Parathyroid adenoma (tissue), 2 donors: ENCODE results near the gene TMTC3.
A peak's percentile ranks its signal among the peaks of the same experiment; 100 is the strongest.

Experiments
- H2AFZ ChIP-seq: fragments of 300-600 bp; sonication (generic); one replicate; pipeline ENCODE4 v1.7.0; 2017; ENCODE audit warnings: antibody characterized with exemption, mild to moderate bottlenecking
- H3K27ac ChIP-seq: fragments of 300-600 bp; sonication (generic); one replicate; pipeline ENCODE4 v1.7.0; 2017
- H3K27me3 ChIP-seq: fragments of 300-600 bp; sonication (generic); one replicate; pipeline ENCODE4 v1.7.0; 2017; ENCODE audit warnings: low read length; ENCODE audit not compliant: control insufficient read depth, insufficient read depth
- H3K36me3 ChIP-seq: fragments of 300-600 bp; sonication (generic); one replicate; pipeline ENCODE4 v1.7.0; 2017; ENCODE audit warnings: low read length; ENCODE audit not compliant: control insufficient read depth, insufficient read depth
- H3K4me1 ChIP-seq: fragments of 300-600 bp; sonication (generic); one replicate; pipeline ENCODE4 v1.7.0; 2017; ENCODE audit warnings: control low read depth
- H3K4me2 ChIP-seq: fragments of 300-600 bp; sonication (generic); one replicate; pipeline ENCODE4 v1.7.0; 2017; ENCODE audit warnings: low read length
- H3K4me3 ChIP-seq: fragments of 300-600 bp; sonication (generic); one replicate; pipeline ENCODE4 v1.7.0; 2017; ENCODE audit warnings: low read depth, low read length
- H3K79me2 ChIP-seq: fragments of 300-600 bp; sonication (generic); one replicate; pipeline ENCODE4 v1.7.0; 2017; ENCODE audit warnings: control low read depth
- H3K9ac ChIP-seq: fragments of 300-600 bp; sonication (generic); one replicate; pipeline ENCODE4 v1.7.0; 2017; ENCODE audit warnings: mild to moderate bottlenecking
- H3K9me3 ChIP-seq: fragments of 300-600 bp; sonication (generic); one replicate; pipeline ENCODE4 v1.7.0; 2017; ENCODE audit warnings: low read length; ENCODE audit not compliant: control insufficient read depth
- TF ChIP-seq, protein P1 (sequence below): fragments of 300-600 bp; sonication (generic); IDR thresholded peaks from one replicate; pipeline ENCODE4 v1.7.0; 2017; ENCODE audit warnings: antibody characterized with exemption, mild to moderate bottlenecking
- donor health status: primary hyperparathyroidism.

TMTC3 gene

DNA sequence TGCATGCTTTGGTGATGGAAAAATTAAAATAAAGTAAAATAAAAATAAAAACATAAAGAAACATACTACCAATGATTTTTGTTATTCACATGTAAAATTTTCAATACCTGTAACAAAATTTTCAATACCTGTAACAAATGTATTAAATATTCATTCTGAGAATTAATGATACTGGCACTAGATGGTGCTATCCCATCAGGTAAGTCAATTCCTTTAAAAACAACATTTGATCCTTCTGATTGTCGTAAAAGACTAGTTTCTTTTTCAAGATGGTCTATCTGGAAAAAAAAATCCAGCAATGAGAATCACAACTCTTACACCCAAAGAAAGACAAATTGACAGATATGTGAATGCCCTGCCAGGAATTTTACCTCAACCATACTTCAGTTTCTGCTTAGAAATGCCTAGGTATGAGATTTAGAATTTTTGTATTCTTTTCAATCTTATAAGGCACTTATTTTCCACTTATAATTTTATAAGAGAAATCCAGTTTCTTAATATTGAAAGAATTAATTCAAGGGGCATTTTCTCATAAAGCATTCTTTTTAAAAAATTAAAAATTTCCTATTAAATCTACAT, 30.9 kb upstream of the TMTC3 start:
- H3K4me2 ChIP-seq, result peak overlapping the region; percentile 33
- H3K27me3 ChIP-seq, result no peaks in the 10 kb centered on the region
- H3K9ac ChIP-seq, result no peak overlapping the region
- no peaks in the 10 kb centered on the region for H3K79me2 ChIP-seq
- H3K36me3 ChIP-seq, result no peaks in the 10 kb centered on the region
- H3K4me3 ChIP-seq, result no peak overlapping the region
- no peaks in the 10 kb centered on the region for H3K9me3 ChIP-seq
- H3K27ac ChIP-seq, result no peak overlapping the region
- no peaks in the 10 kb centered on the region for H3K4me1 ChIP-seq
- TF ChIP-seq, protein P1, sequence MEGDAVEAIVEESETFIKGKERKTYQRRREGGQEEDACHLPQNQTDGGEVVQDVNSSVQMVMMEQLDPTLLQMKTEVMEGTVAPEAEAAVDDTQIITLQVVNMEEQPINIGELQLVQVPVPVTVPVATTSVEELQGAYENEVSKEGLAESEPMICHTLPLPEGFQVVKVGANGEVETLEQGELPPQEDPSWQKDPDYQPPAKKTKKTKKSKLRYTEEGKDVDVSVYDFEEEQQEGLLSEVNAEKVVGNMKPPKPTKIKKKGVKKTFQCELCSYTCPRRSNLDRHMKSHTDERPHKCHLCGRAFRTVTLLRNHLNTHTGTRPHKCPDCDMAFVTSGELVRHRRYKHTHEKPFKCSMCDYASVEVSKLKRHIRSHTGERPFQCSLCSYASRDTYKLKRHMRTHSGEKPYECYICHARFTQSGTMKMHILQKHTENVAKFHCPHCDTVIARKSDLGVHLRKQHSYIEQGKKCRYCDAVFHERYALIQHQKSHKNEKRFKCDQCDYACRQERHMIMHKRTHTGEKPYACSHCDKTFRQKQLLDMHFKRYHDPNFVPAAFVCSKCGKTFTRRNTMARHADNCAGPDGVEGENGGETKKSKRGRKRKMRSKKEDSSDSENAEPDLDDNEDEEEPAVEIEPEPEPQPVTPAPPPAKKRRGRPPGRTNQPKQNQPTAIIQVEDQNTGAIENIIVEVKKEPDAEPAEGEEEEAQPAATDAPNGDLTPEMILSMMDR, result no peak
- H2AFZ ChIP-seq, result no peak overlapping the region

DNA sequence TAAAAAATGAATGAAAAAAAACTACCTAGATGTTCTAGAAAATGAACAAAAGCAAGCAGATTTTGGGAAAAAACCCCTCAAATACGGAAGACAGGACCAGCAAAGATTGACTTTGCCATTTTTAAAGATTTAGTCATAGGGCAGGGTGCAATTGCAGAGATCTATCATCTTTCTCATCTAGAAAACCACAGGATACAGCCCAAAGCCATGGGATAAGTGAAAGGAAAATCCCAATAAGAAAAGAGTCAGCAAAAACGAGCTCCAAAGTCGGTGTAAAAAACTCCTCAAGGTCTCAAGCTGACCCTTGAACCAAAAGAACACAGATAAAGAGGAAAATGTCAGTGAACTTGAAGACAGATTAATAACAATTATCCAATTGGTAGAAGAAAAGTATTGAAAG, 28.2 kb upstream of the TMTC3 start:
- Histone ChIP-seq H3K27ac (no peak overlapping the region), H3K36me3 (no peaks in the 10 kb centered on the region), H3K79me2 (no peaks in the 10 kb centered on the region), H3K9me3 (no peaks in the 10 kb centered on the region), H3K27me3 (no peaks in the 10 kb centered on the region), H3K9ac (no peak overlapping the region), H3K4me1 (no peaks in the 10 kb centered on the region), H2AFZ (no peak overlapping the region), H3K4me3 (no peak overlapping the region), H3K4me2 (no peak overlapping the region)
- TF ChIP-seq, protein P1, result no peak

DNA sequence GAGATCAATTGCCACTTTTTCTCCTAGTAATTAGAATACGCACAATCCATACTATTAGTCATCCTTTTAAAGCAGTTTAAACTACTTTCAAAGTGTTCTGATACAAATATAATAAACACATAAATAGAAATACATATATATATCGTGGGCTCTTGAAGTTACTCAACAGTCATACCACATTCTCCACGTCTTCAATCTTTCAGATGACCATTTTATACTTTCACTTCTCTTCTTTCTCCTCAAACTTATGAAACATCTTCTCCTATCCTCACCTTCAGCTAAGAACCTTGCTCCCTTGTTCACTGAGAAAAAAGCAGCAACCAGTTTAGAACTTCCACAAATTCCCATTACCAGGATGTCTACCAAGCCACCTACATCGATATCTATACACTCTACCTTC, 19.4 kb upstream of the TMTC3 start:
- no peaks in the 10 kb centered on the region for H3K79me2 ChIP-seq
- no peak overlapping the region for H3K27ac ChIP-seq
- H3K9ac ChIP-seq, result no peak overlapping the region
- H3K27me3 ChIP-seq, result no peaks in the 10 kb centered on the region
- H3K4me3 ChIP-seq, result no peak overlapping the region
- H3K4me2 ChIP-seq, result no peak overlapping the region
- TF ChIP-seq, protein P1, result no peak
- no peaks in the 10 kb centered on the region for H3K36me3 ChIP-seq
- H2AFZ ChIP-seq, result no peak overlapping the region
- no peaks in the 10 kb centered on the region for H3K9me3 ChIP-seq
- H3K4me1 ChIP-seq, result no peaks in the 10 kb centered on the region

DNA sequence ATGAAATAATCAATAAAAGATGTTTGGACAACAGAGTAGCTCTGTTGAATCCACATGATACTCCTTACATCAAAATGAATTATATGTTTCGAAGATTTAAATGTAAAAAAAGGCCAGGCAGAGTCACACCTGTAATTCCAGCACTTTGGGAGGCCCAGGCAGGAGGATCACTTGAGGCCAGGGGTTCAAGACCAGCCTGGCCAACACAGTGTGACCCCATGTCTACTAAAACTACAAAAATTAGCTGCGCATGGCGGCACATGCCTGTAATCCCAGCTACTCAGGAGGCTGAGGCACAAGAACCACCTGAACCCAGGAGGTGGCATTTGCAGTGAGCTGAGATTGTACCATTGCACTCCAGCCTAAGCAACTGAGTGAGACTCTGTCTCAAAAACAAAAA, 15.0 kb upstream of the TMTC3 start:
- TF ChIP-seq, protein P1, result no peak

DNA sequence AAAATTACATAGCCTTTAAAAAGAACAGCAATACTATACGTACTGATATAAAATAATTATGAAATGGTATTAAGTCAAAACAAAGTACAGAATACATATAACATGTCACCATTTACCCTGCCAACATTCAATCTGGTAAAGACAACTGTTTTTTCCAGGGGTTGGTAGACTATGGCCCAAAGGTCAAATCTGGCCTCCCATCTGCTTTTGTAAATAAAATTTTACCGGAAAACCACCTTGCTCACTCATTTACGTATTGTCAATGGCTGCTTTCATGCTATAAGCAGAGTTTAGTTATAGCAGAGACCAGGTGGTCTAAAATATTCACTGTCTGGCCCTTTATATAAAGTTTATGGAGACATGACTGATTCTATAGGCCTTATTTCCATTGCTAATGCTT, 14.3 kb upstream of the TMTC3 start:
- H2AFZ ChIP-seq, result no peak overlapping the region
- H3K9me3 ChIP-seq, result no peaks in the 10 kb centered on the region
- H3K4me3 ChIP-seq, result no peak overlapping the region
- no peaks in the 10 kb centered on the region for H3K36me3 ChIP-seq
- no peak overlapping the region for H3K4me2 ChIP-seq
- TF ChIP-seq, protein P1, result no peak
- no peaks in the 10 kb centered on the region for H3K4me1 ChIP-seq
- no peak overlapping the region for H3K9ac ChIP-seq
- H3K27me3 ChIP-seq, result no peaks in the 10 kb centered on the region
- H3K79me2 ChIP-seq, result no peaks in the 10 kb centered on the region
- H3K27ac ChIP-seq, result no peak overlapping the region

More for the DNA sequence above, 15.0 kb upstream of the TMTC3 start:
- Histone ChIP-seq H3K4me3 (no peak overlapping the region), H3K4me1 (no peaks in the 10 kb centered on the region), H3K4me2 (no peak overlapping the region), H3K9ac (no peak overlapping the region), H3K9me3 (no peaks in the 10 kb centered on the region), H3K27me3 (no peaks in the 10 kb centered on the region), H2AFZ (no peak overlapping the region), H3K36me3 (no peaks in the 10 kb centered on the region), H3K27ac (no peak overlapping the region), H3K79me2 (no peaks in the 10 kb centered on the region)
